GM12878 (cell line): ENCODE data around the gene UGT1A8. TPM values are rescaled to one million over a fixed set of nuclear protein-coding genes. Genes with fewer than 3 reads are reported as not detected.

ENCODE experiments used
- ATAC-seq: fragments of 200-7000 bp; cut with Tn5 transposase; 3 replicates; pipeline ENCODE4 v1.9.1; 2020; ENCODE audit warnings: mild to moderate bottlenecking, moderate library complexity
- BruUV-seq: library from RNA; stranded (reverse); fragments of 400-500 nt; replicated peaks from 2 replicates; lab custom pipeline; 2021; lab: Mats Ljungman, UMichigan
- CTCF ChIA-PET: fragments of 300-600 bp; sonication (Branson Sonifier 250); formaldehyde crosslinking; extraction: SDS; loops from one replicate; lab custom pipeline; 2021; ENCODE audit warnings: inconsistent platforms; lab: Yijun Ruan, JAX
- POLR2A ChIA-PET: fragments of 350-600 bp; formaldehyde crosslinking; extraction: SDS; loops from one replicate; lab custom pipeline; 2021; ENCODE audit warnings: inconsistent platforms; lab: Charles Lee
- RAD21 ChIA-PET: fragments of 300-600 bp; sonication (Branson Sonifier 250); formaldehyde crosslinking; loops from one replicate; lab custom pipeline; 2023; ENCODE audit warnings: antibody characterized with exemption; ENCODE audit not compliant: unreplicated experiment; lab: Charles Lee
- SMC1A ChIA-PET: fragments of 300-600 bp; sonication (Branson Sonifier 250); formaldehyde crosslinking; loops from one replicate; lab custom pipeline; 2023; ENCODE audit not compliant: unreplicated experiment, uncharacterized antibody; lab: Charles Lee
- DNase-seq: peaks from one replicate; pipeline ENCODE4 v3.0.0-alpha.2; 2011; ENCODE audit warnings: low read depth, low spot score
- FAIRE-seq: peaks from 3 replicates; lab custom pipeline; 2011; peaks lifted over from hg19 to GRCh38; lab: Jason Lieb, UNC
- H2AFZ ChIP-seq: 2 replicates; pipeline ENCODE4 v1.6.0; 2011; ENCODE audit warnings: low read depth, low read length, control low read depth; ENCODE audit not compliant: control insufficient read depth
- H3K27ac ChIP-seq: 2 replicates; pipeline ENCODE4 v1.5.1; 2011; ENCODE audit warnings: control low read depth; ENCODE audit not compliant: control insufficient read depth, insufficient read depth
- H3K27me3 ChIP-seq, 2 experiments: replicated peaks in 1 of 2; 2 replicates each; pipeline versions ENCODE4 v1.6.0 to v1.6.1; 2011; ENCODE audit warnings: low read length in 1 of 2; ENCODE audit not compliant: control insufficient read depth in 2 of 2, insufficient read depth in 2 of 2
- H3K36me3 ChIP-seq, 2 experiments: 2 replicates each; pipeline ENCODE4 v1.5.1; 2011; ENCODE audit warnings: low read length in 1 of 2; ENCODE audit not compliant: control insufficient read depth in 2 of 2, insufficient read depth in 2 of 2
- H3K4me1 ChIP-seq: 2 replicates; pipeline ENCODE4 v1.6.1; 2011; ENCODE audit warnings: mild to moderate bottlenecking, low read length, moderate library complexity, mixed read lengths; ENCODE audit not compliant: control insufficient read depth, insufficient read depth
- H3K4me2 ChIP-seq: 2 replicates; pipeline ENCODE4 v1.6.0; 2011; ENCODE audit warnings: control low read depth; ENCODE audit not compliant: control insufficient read depth, insufficient read depth
- H3K4me3 ChIP-seq: fragments of 200-600 bp; sonication (generic); 2 replicates; pipeline ENCODE4 v1.5.1; 2016
- H3K79me2 ChIP-seq: 2 replicates; pipeline ENCODE4 v1.6.0; 2011; ENCODE audit warnings: low read length; ENCODE audit not compliant: control insufficient read depth, insufficient read depth
- H3K9ac ChIP-seq: 2 replicates; pipeline ENCODE4 v1.8.0; 2011; ENCODE audit warnings: low read length, control low read depth, mixed read lengths; ENCODE audit not compliant: control insufficient read depth, insufficient read depth
- H3K9me3 ChIP-seq: replicated peaks from 3 replicates; pipeline ENCODE4 v1.5.1; 2011; ENCODE audit warnings: mild to moderate bottlenecking, low read length; ENCODE audit not compliant: control insufficient read depth, insufficient read depth
- H4K20me1 ChIP-seq: 2 replicates; pipeline ENCODE4 v1.6.0; 2011; ENCODE audit not compliant: control insufficient read depth, insufficient read depth
- ATF7 ChIP-seq: fragments of 450-650 bp; IDR thresholded peaks from 2 replicates; pipeline ENCODE4 v1.6.1; 2016; ENCODE audit warnings: low read depth, mild to moderate bottlenecking
- CHD4 ChIP-seq: fragments of 200-600 bp; sonication (generic); IDR thresholded peaks from 2 replicates; pipeline ENCODE4 v1.6.1; 2016; ENCODE audit warnings: mild to moderate bottlenecking
- IRF4 ChIP-seq: IDR thresholded peaks from 2 replicates; pipeline ENCODE4 v1.6.1; 2011; ENCODE audit warnings: low read depth, low read length
- MYC ChIP-seq: IDR thresholded peaks from 2 replicates; pipeline ENCODE4 v1.6.1; 2011; ENCODE audit warnings: mild to moderate bottlenecking, low read length, moderate library complexity, inconsistent platforms; ENCODE audit not compliant: insufficient read depth, insufficient replicate concordance, insufficient read length, severe bottlenecking
- NBN ChIP-seq: fragments of 450-650 bp; IDR thresholded peaks from 2 replicates; pipeline ENCODE4 v1.6.1; 2016
- NFIC ChIP-seq: IDR thresholded peaks from 2 replicates; pipeline ENCODE4 v1.6.1; 2012; ENCODE audit warnings: low read depth, mild to moderate bottlenecking, inconsistent platforms, low read length, moderate library complexity
- NR2C1 ChIP-seq: fragments of 450-650 bp; IDR thresholded peaks from 2 replicates; pipeline ENCODE4 v1.6.1; 2017; ENCODE audit warnings: antibody characterized with exemption, mild to moderate bottlenecking, moderate library complexity
- RUNX3 ChIP-seq: IDR thresholded peaks from 2 replicates; pipeline ENCODE4 v1.6.1; 2012; ENCODE audit warnings: low read length, inconsistent platforms
- SRF ChIP-seq, 2 experiments: IDR thresholded peaks; 2 replicates each; pipeline ENCODE4 v1.6.1; 2011; ENCODE audit warnings: low read depth in 2 of 2, low read length in 2 of 2, mild to moderate bottlenecking in 1 of 2, moderate library complexity in 1 of 2
- SUZ12 ChIP-seq: fragments of 200-600 bp; sonication (generic); IDR thresholded peaks from one replicate; pipeline ENCODE4 v1.6.1; 2018; ENCODE audit warnings: antibody characterized with exemption, mild to moderate bottlenecking; ENCODE audit not compliant: unreplicated experiment
- WGBS: methylation state at CpG from one replicate; pipeline ENCODE4 v1.1.6; 2016; ENCODE audit warnings: low lambda C conversion rate; ENCODE audit not compliant: insufficient replicate concordance, insufficient coverage; ENCODE audit errors: missing lambda C conversion rate; 5-methylcytosine and 5-hydroxymethylcytosine counted together
- in situ Hi-C: fragments of 300-500 bp; cut with MboI; formaldehyde crosslinking; loops from 9 replicates; pipeline ENCODE4 v1.14.3; 2018; ENCODE audit warnings: mixed read lengths
- intact Hi-C: fragments of 100-400 bp; cut with micrococcal nuclease; formaldehyde crosslinking; loops from one replicate; pipeline ENCODE4 v1.14.2; 2022; ENCODE audit not compliant: unreplicated experiment
- polyA plus RNA-seq, 11 experiments: library from polyadenylated mRNA; depleted of rRNA in 4 of 11; unstranded in 6 of 11; stranded (reverse) in 5 of 11; fragments of >200 nt; fragmentation: Nextera tagmentation in 4 of 11; fragmentation: Illumina TruSeq in 1 of 11; extraction: Ambion mirVana in 4 of 11; extraction: Trizol in 1 of 11; gene quantifications; 1 replicate in 1 of 11; 2 replicates in 10 of 11; pipeline versions ENCODE4 v1.2.1 to v1.2.3, GENCODE V29; 2011 to 2016; ENCODE audit warnings: inconsistent platforms in 2 of 11, missing spikeins in 2 of 11, low read depth in 1 of 11
- total RNA-seq, 4 experiments: library from RNA; depleted of rRNA in 3 of 4; stranded (reverse); fragments of >200 nt in 3 of 4; fragmentation: Illumina TruSeq in 1 of 4; extraction: Trizol in 1 of 4; gene quantifications; 2 replicates each; pipeline versions ENCODE4 v1.2.1 to v1.2.3, GENCODE V29; 2013 to 2021

UGT1A8 gene
- total and polyA plus RNA-seq, 10 of the 15 experiments (the other 5 are each of a cell fraction or from before 2014, with no cell fraction given): not detected

DNA sequence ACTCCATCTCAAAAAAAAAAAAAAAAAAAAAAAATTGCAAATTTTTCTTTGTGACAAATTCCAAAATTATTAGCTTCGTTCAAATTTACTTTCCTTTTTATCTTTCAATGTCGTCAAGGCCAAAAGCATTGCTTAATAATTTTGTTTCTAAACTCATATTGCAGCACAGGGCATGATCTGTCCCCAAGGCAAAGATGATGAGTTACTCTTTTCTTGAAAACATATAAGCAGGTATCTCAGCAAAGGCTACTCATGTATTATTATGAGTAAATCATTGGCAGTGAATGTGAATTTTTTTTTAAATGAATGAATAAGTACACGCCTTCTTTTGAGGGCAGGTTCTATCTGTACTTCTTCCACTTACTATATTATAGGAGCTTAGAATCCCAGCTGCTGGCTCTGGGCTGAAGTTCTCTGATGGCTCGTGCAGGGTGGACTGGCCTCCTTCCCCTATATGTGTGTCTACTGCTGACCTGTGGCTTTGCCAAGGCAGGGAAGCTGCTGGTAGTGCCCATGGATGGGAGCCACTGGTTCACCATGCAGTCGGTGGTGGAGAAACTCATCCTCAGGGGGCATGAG lies 64.2 kb downstream of the UGT1A8 start, which contains the start of gene UGT1A7:
Gene UGT1A7 (plus strand): TSS at position 381 of the 579 bp plus-strand sequence. CDS start 37 bp downstream, at position 418.
- Histone ChIP-seq H3K4me1 (no peaks in the 10 kb centered on the region), H3K79me2 (no peaks in the 10 kb centered on the region), H3K27ac (no peak within 1 kb of the TSS), H4K20me1 (no peaks in the 10 kb centered on the region)
- DNase-seq: no peak
- SMC1A ChIA-PET: no interaction called here
- CTCF ChIA-PET: interaction anchor here (0.7 kb wide), 1 partner anchor 276 kb away, joined by 3 read pairs; no protein-coding TSS in a partner anchor
- TF ChIP-seq SUZ12 (no peak), NBN (no peak), RUNX3 (no peak), NR2C1 (no peak), MYC (no peak), ATF7 (no peak), SRF (IDR thresholded peaks at IDR 0.05; ENCODE audit: low read depth in 2 of 2, low read length in 2 of 2) (no peak), IRF4 (no peak), NFIC (no peak), CHD4 (no peak)
- TF ChIP-seq, all 136 proteins: peak for 0
- no peak within 1 kb of the TSS for H3K9ac ChIP-seq
- RAD21 ChIA-PET: no interaction called here
- FAIRE-seq (no peak), ATAC-seq (no peak)
- no peaks in the 10 kb centered on the region for H3K36me3 ChIP-seq
- no peak within 1 kb of the TSS for H3K4me2 ChIP-seq
- H3K9me3 ChIP-seq: no peaks in the 10 kb centered on the region
- no TSS peak for BruUV-seq
- H3K4me3 ChIP-seq: no peak within 1 kb of the TSS
- 34% methylated on average over 5 of the region's 5 CpGs for WGBS
- POLR2A ChIA-PET: interaction anchor here (0.6 kb wide), 3 partner anchors 1307 to 1913 kb away, joined by 3 to 5 read pairs (median 3); no protein-coding TSS in a partner anchor
- intact Hi-C loops: no loop called here
- H3K27me3 ChIP-seq: no peaks in the 10 kb centered on the region; a peak in 1 of 4 replicates
- in situ Hi-C loops: no loop called here
- H2AFZ ChIP-seq: no peak within 1 kb of the TSS
